ENCODE measurements around the gene PPM1H.
"Not testable (repeated sequence)": the region's sequence is repeated elsewhere in the genome, so short reads cannot be mapped to it uniquely, and the experiment has no call there.

PPM1H gene

GRCh38 chr12:62907078-62907477 is 27.9 kb downstream of the PPM1H start:
- FAIRE-seq = no peak

- FAIRE-seq = no peak
Observed at GRCh38 chr12:62903151-62903550, 31.8 kb downstream of the PPM1H start.

- no peak for FAIRE-seq
Observed at GRCh38 chr12:62900686-62901272, 34.2 kb downstream of the PPM1H start.

DNA sequence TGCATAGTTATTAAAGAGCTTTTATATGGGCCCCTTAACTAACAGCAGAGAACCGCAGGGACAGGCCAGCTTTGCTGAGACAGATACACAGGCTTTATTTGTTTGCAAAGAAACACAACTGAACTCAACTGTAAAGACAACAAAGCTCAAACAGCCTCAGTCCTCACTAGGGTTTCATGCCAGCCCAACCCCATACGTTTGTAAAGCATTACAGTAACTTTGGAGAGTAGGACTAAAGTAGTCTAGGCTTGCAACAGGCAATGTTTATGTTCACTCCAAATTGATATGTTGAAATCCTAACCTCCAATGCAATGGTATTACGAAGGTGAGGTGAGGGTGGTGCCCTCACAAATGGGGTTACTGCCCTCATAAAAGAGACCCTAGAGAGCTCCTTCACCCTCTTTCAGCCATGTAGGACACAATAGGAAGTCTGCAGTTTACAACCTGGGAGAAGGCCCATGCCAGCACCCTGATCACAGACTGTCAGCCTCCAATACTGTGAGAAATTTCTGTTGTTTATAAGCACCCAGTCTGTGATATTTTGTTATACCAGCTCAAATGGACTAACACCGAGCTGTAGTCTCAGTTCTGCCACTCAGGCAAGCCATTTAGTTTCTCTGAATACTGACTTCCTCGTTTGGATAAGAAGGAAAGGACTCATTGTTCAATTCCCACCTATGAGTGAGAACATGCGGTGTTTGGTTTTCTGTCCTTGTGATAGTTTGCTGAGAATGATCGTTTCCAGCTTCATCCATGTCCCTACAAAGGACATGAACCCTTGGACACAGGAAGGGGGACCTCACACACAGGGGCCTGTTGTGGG is 35.2 kb downstream of the PPM1H start:
- FAIRE-seq = no peak

DNA sequence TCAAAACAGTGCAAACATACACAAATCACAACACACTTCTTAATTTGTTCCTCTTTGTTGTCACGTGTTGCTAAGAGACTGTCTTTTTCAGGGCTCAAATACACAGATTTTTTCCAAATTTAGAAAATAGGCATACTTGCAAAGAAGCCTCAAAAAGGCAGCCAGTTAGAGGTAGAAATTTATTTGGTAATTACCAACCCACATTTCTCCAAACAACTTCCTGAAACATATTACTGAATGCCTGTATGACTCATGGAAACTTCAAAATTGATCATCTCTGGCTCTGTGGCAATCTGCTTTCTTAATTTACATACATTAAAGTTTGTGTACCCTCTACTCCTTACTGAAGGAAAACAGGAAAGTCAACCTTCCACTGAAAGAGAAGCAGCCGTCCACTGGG is 36.4 kb downstream of the PPM1H start:
- FAIRE-seq = no peak

GRCh38 chr12:62895351-62895877 is 39.5 kb downstream of the PPM1H start:
- FAIRE-seq = no peak

DNA sequence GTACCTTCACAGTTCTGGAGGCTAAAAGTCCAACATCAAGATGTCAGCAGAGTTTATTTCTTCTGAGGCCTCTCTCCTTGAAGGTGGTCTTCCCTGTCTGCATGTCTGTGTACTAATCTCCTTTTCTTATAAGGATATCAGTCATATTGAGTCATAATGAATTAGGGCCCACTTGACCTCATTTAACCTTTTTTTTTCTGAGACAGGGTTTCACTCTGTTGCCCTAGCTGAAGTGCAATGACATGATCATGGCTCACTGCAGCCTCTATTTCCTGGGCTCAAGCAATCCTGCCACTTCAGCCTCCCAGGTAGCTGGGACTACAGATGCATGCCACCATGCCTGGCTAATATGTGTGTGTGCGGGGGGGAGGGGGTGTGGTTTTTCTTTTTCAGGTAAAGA is 41.7 kb downstream of the PPM1H start:
- FAIRE-seq = no peak

DNA sequence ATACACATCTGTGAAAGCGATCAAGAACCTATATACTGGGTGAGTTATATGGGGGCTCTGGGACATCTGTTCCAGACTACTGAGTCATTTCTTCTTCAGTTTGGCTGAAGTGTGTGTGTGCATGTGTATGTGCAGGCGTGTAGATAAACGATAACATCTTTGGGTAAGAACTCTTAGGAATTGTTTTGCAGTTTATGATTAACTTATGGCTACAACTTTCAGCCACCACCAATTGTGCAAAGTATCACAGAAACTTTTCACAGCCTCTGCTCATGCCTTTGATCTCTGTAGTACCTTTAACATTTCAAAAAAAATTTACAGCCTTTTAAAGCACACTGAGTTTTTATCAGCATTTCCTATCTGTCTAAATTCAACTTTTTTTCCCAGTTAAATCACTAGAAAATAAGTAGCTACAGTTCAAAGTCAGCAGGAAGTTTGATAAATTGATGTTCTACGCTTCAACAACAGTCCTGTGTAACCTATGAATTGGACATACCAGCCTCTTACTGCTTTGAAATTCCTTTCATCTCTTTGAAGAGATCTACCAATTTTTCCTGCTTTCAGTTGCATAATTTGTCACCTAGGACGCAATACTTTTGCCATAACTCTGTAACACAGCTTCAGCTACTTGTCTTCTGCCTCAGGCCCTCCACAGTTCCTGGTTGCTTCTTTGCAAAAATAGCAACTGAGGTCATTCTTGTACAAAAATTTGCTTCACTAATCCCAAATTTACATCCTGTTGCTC is 43.0 kb downstream of the PPM1H start:
- FAIRE-seq = no peak

GRCh38 chr12:62888454-62889110 is 46.4 kb downstream of the PPM1H start:
- no peak for FAIRE-seq

DNA sequence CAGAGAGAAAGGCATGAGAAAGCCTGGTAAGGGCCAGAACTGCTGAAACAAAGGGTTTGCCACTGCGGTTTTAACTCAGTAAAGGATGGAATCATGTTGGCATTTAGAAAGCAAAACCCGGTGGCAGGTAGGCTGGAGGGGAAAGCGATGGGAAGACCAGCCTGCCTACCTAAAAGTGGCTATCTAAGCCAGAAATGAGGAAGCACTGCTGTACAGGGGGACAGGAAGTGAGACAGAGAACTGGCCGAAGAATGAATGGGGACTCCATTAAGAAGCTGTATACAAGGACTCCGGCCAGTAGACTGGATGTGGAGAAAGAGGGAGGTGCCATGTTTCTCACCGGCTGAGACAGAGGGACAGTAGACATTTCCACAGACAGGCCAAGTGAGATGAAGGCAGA is 48.2 kb downstream of the PPM1H start:
- no peak for FAIRE-seq

DNA sequence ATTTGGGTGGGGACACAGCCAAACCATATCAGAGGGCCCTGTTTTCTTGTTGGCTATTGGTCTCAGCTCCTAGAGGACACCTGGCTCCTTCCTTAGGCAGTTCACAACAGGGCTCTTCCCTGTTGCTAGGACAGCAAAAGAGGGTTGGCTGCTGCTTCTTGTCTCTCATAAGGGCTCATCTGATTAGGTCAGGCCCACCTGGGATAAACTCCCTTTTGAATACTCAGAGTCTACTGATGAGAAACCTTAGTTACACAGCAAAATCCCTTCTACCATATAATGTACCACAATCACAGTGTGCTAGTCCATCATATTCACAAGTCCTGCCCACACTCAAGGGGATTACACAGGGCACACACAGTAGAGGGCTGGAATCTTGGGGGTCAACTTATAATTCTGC is 49.7 kb downstream of the PPM1H start:
- no peak for FAIRE-seq

- FAIRE-seq = not testable (repeated sequence)
Observed at GRCh38 chr12:62884832-62885231, 50.1 kb downstream of the PPM1H start.

- FAIRE-seq = no peak
Observed at GRCh38 chr12:62882696-62883095, 52.3 kb downstream of the PPM1H start.

- FAIRE-seq = no peak
Observed at GRCh38 chr12:62882140-62882539, 52.8 kb downstream of the PPM1H start.

DNA sequence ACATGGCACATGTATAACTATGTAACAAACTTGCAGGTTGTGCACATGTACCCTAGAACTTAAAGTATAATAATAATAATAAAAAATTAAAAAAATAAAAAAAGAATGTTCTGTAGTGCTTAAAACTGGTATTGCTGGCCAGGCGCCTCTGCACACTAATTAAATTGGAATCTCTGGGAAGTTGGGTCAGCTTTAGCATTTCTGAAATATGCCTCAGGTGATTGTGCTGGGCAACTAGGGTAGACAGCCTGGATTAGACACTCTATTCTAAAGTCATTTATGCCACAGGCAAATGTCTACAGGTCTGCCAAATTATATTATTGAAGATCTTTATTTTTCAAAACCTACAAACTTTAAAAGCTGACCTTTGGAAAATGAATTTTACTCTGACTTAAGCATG is 55.3 kb downstream of the PPM1H start:
- no peak for FAIRE-seq

GRCh38 chr12:62879228-62879627 is 55.7 kb downstream of the PPM1H start:
- not testable (repeated sequence) for FAIRE-seq

DNA sequence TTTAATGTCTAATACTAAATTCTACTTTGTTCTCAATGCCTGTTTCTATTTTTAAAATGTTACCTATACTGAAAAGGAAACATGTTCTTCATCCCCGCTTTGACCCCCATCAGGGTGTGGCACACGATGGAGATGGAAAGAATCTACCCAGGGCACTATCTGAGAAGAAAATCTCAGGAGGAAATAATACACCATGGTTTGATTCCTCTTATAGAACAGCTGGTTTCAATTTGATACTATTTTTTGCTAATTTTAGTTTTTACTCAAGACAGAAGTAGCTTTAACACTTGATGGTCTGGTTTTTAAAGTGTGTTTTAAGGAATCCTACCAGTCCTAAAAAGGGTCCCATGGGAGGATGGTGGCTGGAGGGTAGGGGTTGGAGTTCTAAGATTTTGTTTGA is 56.7 kb downstream of the PPM1H start:
- no peak for FAIRE-seq

- no peak for FAIRE-seq
Observed at GRCh38 chr12:62876938-62877548, 57.9 kb downstream of the PPM1H start.

- FAIRE-seq = no peak
Observed at GRCh38 chr12:62873826-62874448, 61.0 kb downstream of the PPM1H start.

DNA sequence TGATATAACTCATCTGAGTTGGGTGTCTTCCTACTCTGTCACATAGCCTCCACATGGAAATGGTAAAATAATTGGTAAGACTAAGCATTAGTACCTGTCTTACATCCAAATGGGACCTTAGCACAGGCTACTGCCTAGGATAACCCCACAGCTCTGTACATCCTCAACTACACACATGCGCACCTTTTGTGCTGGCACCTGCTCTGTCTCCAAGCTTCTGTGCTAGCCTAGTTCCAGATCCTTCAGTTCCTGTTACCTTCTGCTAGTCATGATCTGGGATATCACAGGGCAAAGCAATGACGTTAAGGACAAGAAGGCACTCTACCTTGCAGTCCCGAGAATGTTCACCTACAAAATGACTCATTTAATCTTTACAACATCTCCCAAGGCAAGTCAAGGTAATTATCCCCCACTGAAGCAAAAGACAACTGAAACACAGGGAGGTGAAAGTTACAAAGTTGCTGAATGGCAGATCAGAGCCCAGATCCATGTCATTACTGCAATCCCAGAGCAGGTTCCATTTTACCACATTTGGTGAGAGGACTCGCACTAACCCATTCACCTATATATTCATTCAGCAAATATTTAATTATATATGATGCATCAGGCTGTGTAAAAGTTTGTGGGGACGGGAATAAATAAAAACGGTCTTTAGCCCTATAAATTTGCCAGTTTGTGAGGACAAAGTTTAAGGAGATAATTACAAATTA is 61.7 kb downstream of the PPM1H start:
- no peak for FAIRE-seq

GRCh38 chr12:62868820-62869219 is 66.1 kb downstream of the PPM1H start:
- FAIRE-seq = no peak
